ENCODE measurements around the gene PRDM16. TPM values are rescaled to one million over a fixed set of nuclear protein-coding genes. Genes with fewer than 3 reads are reported as not detected.

Gene PRDM16
- total and polyA plus RNA-seq, 2 of the 8 experiments (the other 6 are each of a cell fraction or from before 2014, with no cell fraction given): 0.39 to 0.43 TPM

- no peak overlapping the region for H3K4me2 ChIP-seq (ENCODE audit: insufficient read depth in 1 of 2, low read depth in 2 of 2, low read length in 2 of 2)
- H2AFZ ChIP-seq (ENCODE audit: low read length): no peak overlapping the region
- no peak overlapping the region for H3K4me3 ChIP-seq (ENCODE audit: extremely low read depth in 1 of 4, insufficient read depth in 2 of 4, low read depth in 3 of 4, low read length in 4 of 4)
- H3K27ac ChIP-seq (ENCODE audit: low read depth, low read length): no peak overlapping the region
- no peak overlapping the region for H2BK20ac ChIP-seq (ENCODE audit: low read length)
- no peak overlapping the region for H4K91ac ChIP-seq (replicated peaks; ENCODE audit: insufficient read length, low read length)
- no peaks in the 10 kb centered on the region for H3K79me2 ChIP-seq (ENCODE audit: control insufficient read depth in 1 of 2, insufficient read depth in 2 of 2, low read length in 2 of 2)
- H3K9me3 ChIP-seq (ENCODE audit: insufficient read depth in 2 of 2, low read depth in 1 of 2, low read length in 1 of 2): peaks cover 11 to 12% of the 10 kb centered on the region in 2 experiments; a peak in 3 of 4 replicates
- POLR2A ChIA-PET (ENCODE audit: partially characterized antibody): no interaction called here
- no peak overlapping the region for H3K18ac ChIP-seq (ENCODE audit: extremely low read depth, low read length)
- DNase-seq (ENCODE audit: low read depth in 1 of 2, low spot score in 2 of 2) (no peak), FAIRE-seq (no peak)
- no peak overlapping the region for H2AK5ac ChIP-seq (ENCODE audit: low read depth, low read length)
- H3K23me2 ChIP-seq (ENCODE audit: low read depth, low read length): no peaks in the 10 kb centered on the region
- H2BK15ac ChIP-seq (ENCODE audit: low read length): no peak overlapping the region
- CTCF ChIA-PET (ENCODE audit: partially characterized antibody): interaction anchor here (0.5 to 0.6 kb wide), 2 partner anchors 36 to 1468 kb away, joined by 3 read pairs; no protein-coding TSS in a partner anchor
- H4K5ac ChIP-seq (ENCODE audit: insufficient read length, low read depth, low read length): no peak overlapping the region
- no peak overlapping the region for H2BK120ac ChIP-seq (replicated peaks; ENCODE audit: low read depth, low read length)
- no peaks in the 10 kb centered on the region for H3K79me1 ChIP-seq (ENCODE audit: low read depth, low read length)
- no peak overlapping the region for H3K14ac ChIP-seq (ENCODE audit: insufficient read length)
- no peak overlapping the region for H2BK5ac ChIP-seq (ENCODE audit: low read depth, low read length)
- H3K23ac ChIP-seq (ENCODE audit: insufficient read length): no peak overlapping the region
- no peak overlapping the region for H4K8ac ChIP-seq (ENCODE audit: extremely low read depth, insufficient read depth, low read length)
- H3K4ac ChIP-seq (replicated peaks; ENCODE audit: insufficient read length, low read depth, low read length): no peak overlapping the region
- no peaks in the 10 kb centered on the region; a peak in 1 of 7 replicates for H3K4me1 ChIP-seq (replicated peaks in 1 of 4; ENCODE audit: control insufficient read depth in 3 of 4, insufficient read depth in 4 of 4, low read length in 3 of 4)
- H4K20me1 ChIP-seq (replicated peaks in 1 of 2; ENCODE audit: control insufficient read depth in 1 of 2, insufficient read depth in 2 of 2, low read length in 2 of 2): peaks cover 0 to 2% of the 10 kb centered on the region in 2 experiments
- WGBS, 2 experiments (ENCODE audit: extremely low coverage in 1 of 2, insufficient coverage in 1 of 2, insufficient read length in 1 of 2, insufficient replicate concordance in 2 of 2, low coverage in 1 of 2, low lambda C conversion rate in 2 of 2, missing lambda C conversion rate in 1 of 2): 91% methylated on average over 22 of the region's 22 CpGs; no CpG with 5 or more reads in 1 of the 2 experiments
- no peaks in the 10 kb centered on the region; a peak in 1 of 8 replicates for H3K36me3 ChIP-seq (ENCODE audit: control insufficient read depth in 2 of 4, insufficient read depth in 4 of 4, low read length in 3 of 4)
- H2BK12ac ChIP-seq (ENCODE audit: low read depth, low read length): no peak overlapping the region
- H3K27me3 ChIP-seq (replicated peaks in 1 of 4; ENCODE audit: control insufficient read depth in 3 of 4, extremely low read depth in 1 of 4, insufficient read depth in 3 of 4, low read length in 3 of 4): no peaks in the 10 kb centered on the region
- H3K9ac ChIP-seq (replicated peaks in 1 of 4; ENCODE audit: extremely low read depth in 1 of 4, low read depth in 3 of 4, low read length in 3 of 4): no peak overlapping the region
- no peak overlapping the region for H3K56ac ChIP-seq (replicated peaks; ENCODE audit: insufficient read length, low read depth, low read length)
- no peak for TF ChIP-seq GTF2F1 (IDR thresholded peaks at IDR 0.05; ENCODE audit: borderline replicate concordance, low read depth, low read length)
- TF ChIP-seq CHD1 (IDR thresholded peaks at IDR 0.05; ENCODE audit: low read depth, low read length): no peak
- TF ChIP-seq KDM5A (IDR thresholded peaks at IDR 0.05; ENCODE audit: low read length): no peak
- no peak for TF ChIP-seq POLR2AphosphoS5 (IDR thresholded peaks at IDR 0.05; ENCODE audit: low read depth, low read length)
- no peak for TF ChIP-seq ASH2L (IDR thresholded peaks at IDR 0.05; ENCODE audit: low read length)
- no peak for TF ChIP-seq RAD21 (IDR thresholded peaks at IDR 0.05 in 1 of 2, conservative IDR thresholded peaks at IDR 0.05 in 1 of 2; ENCODE audit: low read depth in 2 of 2, low read length in 2 of 2)
- TF ChIP-seq HDAC6 (IDR thresholded peaks at IDR 0.05; ENCODE audit: low read depth, low read length): no peak
- no peak for TF ChIP-seq SP4 (IDR thresholded peaks at IDR 0.05; ENCODE audit: low read length)
- no peak for TF ChIP-seq POLR2A (IDR thresholded peaks at IDR 0.05; ENCODE audit: control extremely low read depth in 1 of 2, low read depth in 2 of 2, low read length in 2 of 2)
Observed at GRCh38 chr1:3183813-3184212, 114.8 kb downstream of the PRDM16 start.

All from H1 (cell line).